KMS-11 (cell line): ENCODE results near the gene IFFO2.
A peak's percentile ranks its signal among the peaks of the same experiment; 100 is the strongest.

ENCODE experiments used
- H2AFZ ChIP-seq: fragments of 200-600 bp; sonication (generic); 2 replicates; pipeline ENCODE4 v1.6.1; 2016; ENCODE audit warnings: antibody characterized with exemption, mixed run types, low read depth
- H3K27ac ChIP-seq: fragments of 200-600 bp; sonication (generic); 2 replicates; pipeline ENCODE4 v1.6.1; 2016; ENCODE audit warnings: mild to moderate bottlenecking, mixed run types
- H3K27me3 ChIP-seq: fragments of 200-600 bp; sonication (generic); 2 replicates; pipeline ENCODE4 v1.6.1; 2017; ENCODE audit warnings: mild to moderate bottlenecking, low read depth, mixed run types, moderate library complexity; ENCODE audit not compliant: insufficient read depth
- H3K36me3 ChIP-seq: fragments of 200-600 bp; sonication (generic); 2 replicates; pipeline ENCODE4 v1.6.1; 2017; ENCODE audit warnings: mild to moderate bottlenecking, mixed run types; ENCODE audit not compliant: insufficient read depth
- H3K4me1 ChIP-seq: fragments of 200-600 bp; sonication (generic); 2 replicates; pipeline ENCODE4 v1.6.1; 2016; ENCODE audit warnings: mild to moderate bottlenecking, low read depth, mixed run types; ENCODE audit not compliant: poor library complexity, severe bottlenecking
- H3K4me2 ChIP-seq: fragments of 200-600 bp; sonication (generic); 2 replicates; pipeline ENCODE4 v1.7.0; 2016; ENCODE audit warnings: mild to moderate bottlenecking, mixed run types
- H3K4me3 ChIP-seq: fragments of 200-600 bp; sonication (generic); IDR thresholded peaks from 2 replicates; pipeline ENCODE4 v1.6.1; 2017; ENCODE audit warnings: low read depth, low read length, mixed read lengths; ENCODE audit not compliant: insufficient read depth
- H3K79me2 ChIP-seq: fragments of 200-600 bp; sonication (generic); 2 replicates; pipeline ENCODE4 v1.6.1; 2016; ENCODE audit warnings: low read depth, mixed run types; ENCODE audit not compliant: insufficient read depth
- H3K9ac ChIP-seq: fragments of 200-600 bp; sonication (generic); 2 replicates; pipeline ENCODE4 v1.6.1; 2016; ENCODE audit warnings: mild to moderate bottlenecking, mixed run types
- H4K20me1 ChIP-seq: fragments of 200-600 bp; sonication (generic); 2 replicates; pipeline ENCODE4 v1.6.1; 2016; ENCODE audit warnings: mild to moderate bottlenecking, mixed run types; ENCODE audit not compliant: insufficient read depth
- TF ChIP-seq, protein P1 (sequence below): fragments of 200-600 bp; sonication (generic); conservative IDR thresholded peaks from 2 replicates; pipeline ENCODE4 v1.6.1; 2017; ENCODE audit warnings: low read depth, mild to moderate bottlenecking, antibody characterized with exemption, low read length, moderate library complexity, mixed read lengths

The IFFO2 gene

DNA sequence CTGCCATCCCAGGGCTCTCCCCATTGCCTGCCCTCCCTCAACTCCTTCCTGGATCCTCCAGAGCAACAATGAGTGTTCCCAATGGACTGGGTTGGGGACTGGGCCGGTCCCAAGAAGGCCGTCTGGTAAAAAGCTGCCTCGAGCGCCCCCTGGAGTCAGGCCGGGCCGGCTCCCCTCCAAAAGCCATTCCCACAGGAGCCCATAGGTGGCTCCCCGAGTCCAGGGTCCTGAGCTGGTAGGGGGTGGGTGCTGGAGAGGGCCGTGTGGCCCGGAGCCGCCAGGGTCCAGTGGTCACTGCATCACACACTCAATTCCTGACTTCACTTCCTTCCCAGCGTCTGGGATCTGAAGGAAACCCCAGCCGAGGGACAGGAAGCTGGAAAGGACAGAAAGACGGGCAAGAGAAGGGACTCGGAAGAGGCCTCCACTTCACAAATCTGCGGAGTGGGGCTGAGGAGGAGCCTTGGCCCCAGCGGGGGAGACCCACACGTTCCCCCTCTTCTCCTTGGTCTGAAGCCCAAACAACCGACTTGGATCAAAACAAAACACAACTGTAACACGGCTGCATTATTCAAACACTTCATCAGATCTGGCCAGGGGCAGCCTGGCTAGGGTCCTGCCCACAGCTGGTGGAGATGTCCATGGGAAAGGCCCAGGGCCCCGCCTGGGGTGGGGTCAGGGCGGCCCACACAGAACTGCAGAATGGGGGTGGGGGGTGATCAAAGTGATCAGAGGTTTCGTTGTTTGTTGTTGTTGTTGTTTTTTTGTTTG lies 43.2 kb downstream of the IFFO2 start:
- Histone ChIP-seq H3K9ac (no peak overlapping the region), H3K4me1 (no peaks in the 10 kb centered on the region), H3K4me2 (no peak overlapping the region), H3K27ac (no peak overlapping the region), H2AFZ (no peak overlapping the region), H4K20me1 (no peaks in the 10 kb centered on the region), H3K79me2 (no peaks in the 10 kb centered on the region), H3K36me3 (no peaks in the 10 kb centered on the region), H3K27me3 (peaks cover 3% of the 10 kb centered on the region; the same call in 1 of the 2 replicates), H3K4me3 (no peak overlapping the region)
- TF ChIP-seq, protein P1, sequence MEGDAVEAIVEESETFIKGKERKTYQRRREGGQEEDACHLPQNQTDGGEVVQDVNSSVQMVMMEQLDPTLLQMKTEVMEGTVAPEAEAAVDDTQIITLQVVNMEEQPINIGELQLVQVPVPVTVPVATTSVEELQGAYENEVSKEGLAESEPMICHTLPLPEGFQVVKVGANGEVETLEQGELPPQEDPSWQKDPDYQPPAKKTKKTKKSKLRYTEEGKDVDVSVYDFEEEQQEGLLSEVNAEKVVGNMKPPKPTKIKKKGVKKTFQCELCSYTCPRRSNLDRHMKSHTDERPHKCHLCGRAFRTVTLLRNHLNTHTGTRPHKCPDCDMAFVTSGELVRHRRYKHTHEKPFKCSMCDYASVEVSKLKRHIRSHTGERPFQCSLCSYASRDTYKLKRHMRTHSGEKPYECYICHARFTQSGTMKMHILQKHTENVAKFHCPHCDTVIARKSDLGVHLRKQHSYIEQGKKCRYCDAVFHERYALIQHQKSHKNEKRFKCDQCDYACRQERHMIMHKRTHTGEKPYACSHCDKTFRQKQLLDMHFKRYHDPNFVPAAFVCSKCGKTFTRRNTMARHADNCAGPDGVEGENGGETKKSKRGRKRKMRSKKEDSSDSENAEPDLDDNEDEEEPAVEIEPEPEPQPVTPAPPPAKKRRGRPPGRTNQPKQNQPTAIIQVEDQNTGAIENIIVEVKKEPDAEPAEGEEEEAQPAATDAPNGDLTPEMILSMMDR = peak; percentile 64

DNA sequence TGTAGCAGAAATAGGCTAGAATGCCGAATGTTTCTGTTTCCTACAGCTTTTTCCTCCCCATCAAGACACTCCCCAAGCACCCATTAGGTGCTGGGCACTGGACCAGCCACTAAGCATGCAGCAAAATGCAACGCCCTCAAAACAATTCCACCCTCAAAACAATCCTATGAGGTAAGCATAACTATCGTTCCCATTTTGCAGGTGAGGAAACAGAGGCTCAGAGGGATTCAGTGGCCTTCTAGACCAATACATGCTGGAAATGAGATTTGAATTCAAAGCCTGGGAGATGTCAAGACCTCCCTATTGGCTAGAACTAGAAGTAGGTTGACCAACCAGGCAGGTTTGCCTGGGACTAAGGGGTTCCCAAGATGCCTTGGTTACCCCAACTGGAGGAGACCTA lies 43.9 kb downstream of the IFFO2 start:
- H4K20me1 ChIP-seq = no peaks in the 10 kb centered on the region
- H3K79me2 ChIP-seq = no peaks in the 10 kb centered on the region
- no peak overlapping the region for H3K4me2 ChIP-seq
- no peaks in the 10 kb centered on the region for H3K4me1 ChIP-seq
- no peaks in the 10 kb centered on the region for H3K36me3 ChIP-seq
- H2AFZ ChIP-seq = no peak overlapping the region
- TF ChIP-seq, protein P1 = no peak
- no peak overlapping the region for H3K9ac ChIP-seq
- H3K27ac ChIP-seq = no peak overlapping the region
- H3K4me3 ChIP-seq = no peak overlapping the region
- peaks cover 7% of the 10 kb centered on the region; the same call in 1 of the 2 replicates for H3K27me3 ChIP-seq

DNA sequence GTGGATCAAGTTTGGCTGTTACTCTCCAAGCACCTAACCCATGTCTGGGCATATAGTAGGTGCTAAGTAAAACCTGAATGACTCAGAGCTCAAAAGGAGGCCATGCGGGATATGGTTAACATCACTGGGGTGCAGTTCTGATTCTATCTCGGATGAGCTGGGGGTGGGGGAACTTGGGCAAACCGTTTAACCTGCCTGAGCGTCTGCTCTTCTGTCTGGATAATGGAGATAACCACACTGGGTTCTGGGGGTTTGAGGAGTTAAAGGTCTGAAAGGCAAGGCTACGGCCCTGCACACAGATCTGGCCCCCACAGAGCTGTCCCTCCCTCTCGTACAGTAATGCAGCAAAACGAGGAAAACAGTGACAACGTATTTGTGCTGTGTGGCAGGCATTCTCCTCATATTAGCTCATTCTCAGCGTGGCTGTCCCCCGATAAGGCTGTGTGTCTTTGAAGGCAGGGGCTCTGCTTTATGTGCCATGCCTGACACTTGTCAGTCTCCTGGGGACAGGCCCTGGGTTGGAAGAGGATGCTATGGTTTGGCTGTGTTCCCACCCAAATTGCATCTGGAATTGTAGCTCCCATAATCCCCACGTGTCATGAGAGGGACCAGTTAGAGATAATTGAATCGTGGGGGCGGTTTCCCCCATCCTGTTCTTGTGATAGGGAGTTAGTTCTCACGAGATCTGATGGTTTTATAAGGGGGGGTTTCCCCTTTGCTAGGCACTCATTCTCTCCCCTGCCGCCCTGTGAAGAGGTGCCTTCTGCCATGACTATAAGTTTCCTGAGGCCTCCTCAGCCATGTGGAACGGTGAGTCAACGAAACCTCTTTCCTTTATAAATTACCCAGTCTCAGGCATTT lies 47.3 kb downstream of the IFFO2 start:
- TF ChIP-seq, protein P1 = no peak
- no peaks in the 10 kb centered on the region for H4K20me1 ChIP-seq
- H3K4me2 ChIP-seq = no peak overlapping the region
- no peak overlapping the region for H3K9ac ChIP-seq
- no peaks in the 10 kb centered on the region for H3K79me2 ChIP-seq
- no peak overlapping the region for H2AFZ ChIP-seq
- H3K27me3 ChIP-seq = peaks cover 8% of the 10 kb centered on the region; the same call in 1 of the 2 replicates
- H3K4me1 ChIP-seq = no peaks in the 10 kb centered on the region
- no peak overlapping the region for H3K27ac ChIP-seq
- no peak overlapping the region for H3K4me3 ChIP-seq
- H3K36me3 ChIP-seq = no peaks in the 10 kb centered on the region

DNA sequence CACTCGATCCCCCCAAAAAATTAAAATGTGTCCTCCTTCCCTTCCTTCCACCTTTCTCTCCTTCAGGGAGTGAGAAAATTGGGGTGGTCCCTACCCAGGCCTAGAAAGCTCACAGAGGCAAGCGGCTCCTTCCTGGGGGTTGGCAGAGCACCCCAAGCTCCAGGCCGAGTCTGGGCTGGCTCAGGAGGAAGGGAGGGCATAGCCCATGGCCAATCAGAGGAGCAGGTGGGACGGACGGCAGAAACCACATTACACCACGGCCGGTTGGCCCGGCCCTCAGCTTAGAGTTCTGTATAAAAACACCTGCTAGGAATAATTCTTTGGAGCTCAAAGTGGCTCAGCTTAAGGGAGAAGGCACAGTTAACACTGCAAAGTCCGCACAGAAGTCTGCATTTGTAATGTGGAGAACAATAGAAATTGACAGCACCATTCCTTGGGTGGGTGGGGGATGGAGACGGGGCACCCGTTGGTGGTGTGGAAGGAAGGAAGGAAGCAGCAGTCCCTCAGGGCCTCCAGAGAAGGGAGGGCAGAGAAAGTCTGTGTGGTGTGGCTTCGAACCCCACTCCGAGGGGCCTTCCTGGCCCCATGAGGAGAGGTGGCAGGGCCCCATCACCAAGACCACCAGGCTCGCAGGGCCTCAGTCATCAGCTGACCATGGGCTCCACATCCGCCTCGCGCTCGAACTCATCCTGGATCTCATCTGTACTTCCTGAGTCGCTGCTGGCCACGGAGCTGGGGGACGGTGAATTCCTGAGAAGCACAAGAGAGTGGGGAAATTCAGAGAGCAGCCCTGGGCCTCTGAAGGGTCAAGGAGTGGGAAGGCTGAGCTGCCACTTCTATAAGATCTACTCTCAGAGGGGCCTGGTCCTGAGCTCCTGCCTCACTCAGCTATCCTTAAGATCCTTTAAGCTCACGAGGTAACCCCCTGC lies 48.3 kb downstream of the IFFO2 start:
- H3K27ac ChIP-seq = no peak overlapping the region
- H3K9ac ChIP-seq = no peak overlapping the region
- H2AFZ ChIP-seq = no peak overlapping the region
- no peaks in the 10 kb centered on the region for H3K36me3 ChIP-seq
- TF ChIP-seq, protein P1 = no peak
- no peak overlapping the region for H3K4me3 ChIP-seq
- no peaks in the 10 kb centered on the region for H3K79me2 ChIP-seq
- no peaks in the 10 kb centered on the region for H4K20me1 ChIP-seq
- peaks cover 18% of the 10 kb centered on the region for H3K27me3 ChIP-seq
- H3K4me1 ChIP-seq = no peaks in the 10 kb centered on the region
- H3K4me2 ChIP-seq = no peak overlapping the region
